ENCODE data around the gene DHRS1.

The DHRS1 gene

DNA sequence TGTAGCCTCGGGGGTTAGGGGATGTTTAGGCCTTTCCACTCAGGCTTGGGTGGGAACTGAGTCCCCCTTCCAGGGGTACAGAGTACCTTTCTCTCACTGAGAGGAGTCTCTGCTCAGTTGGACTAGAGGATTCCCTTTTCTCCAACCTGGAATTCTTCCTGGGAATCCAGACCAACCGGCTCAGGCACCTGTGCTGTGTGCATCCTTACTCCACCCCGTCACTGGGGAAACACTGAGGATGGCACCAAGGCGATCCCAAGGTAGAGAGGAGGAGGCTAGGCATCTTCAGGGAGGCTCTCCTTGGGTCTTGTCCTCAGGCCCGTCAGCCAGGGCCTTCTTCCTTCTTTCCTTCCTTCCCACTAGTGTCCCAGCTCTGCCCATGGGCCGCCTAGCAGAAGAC is 35.7 kb downstream of the DHRS1 start:
- DNase-seq (ENCODE audit: low read depth in 2 of 2), result no peak

GRCh38 chr14:24262821-24263733 is 36.5 kb downstream of the DHRS1 start, which contains the start of gene TGM1:
Gene TGM1, minus strand, starts transcription at chr14:24263177. Its CDS starts 825 bp downstream, at chr14:24262352.
- DNase-seq (ENCODE audit: low read depth in 2 of 2), result no peak

GRCh38 chr14:24261969-24262327 is 37.6 kb downstream of the DHRS1 start:
- no peak for DNase-seq (ENCODE audit: low read depth in 2 of 2)

GRCh38 chr14:24261256-24261968 is 38.2 kb downstream of the DHRS1 start:
- DNase-seq (ENCODE audit: low read depth in 2 of 2), result no peak

DNA sequence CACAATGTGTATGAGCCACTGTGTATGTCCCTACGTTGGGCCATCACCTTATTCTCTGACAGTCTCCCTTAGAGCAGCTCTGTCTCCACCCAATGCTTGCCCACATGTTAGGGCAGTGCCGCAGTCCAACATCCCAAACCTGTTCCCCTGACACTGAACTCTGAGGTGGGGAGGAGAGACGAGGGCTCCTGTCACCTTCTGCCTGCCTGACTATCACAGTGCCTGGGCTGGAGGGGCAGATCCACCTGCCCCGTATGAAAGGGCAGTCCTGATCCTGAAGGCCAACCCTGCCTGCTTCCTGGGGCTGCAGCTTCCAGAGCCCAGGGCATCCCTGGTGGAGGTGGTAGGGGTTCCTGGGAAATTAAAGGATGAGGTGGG is 38.8 kb downstream of the DHRS1 start:
- DNase-seq (ENCODE audit: low read depth in 2 of 2), result no peak

- DNase-seq (ENCODE audit: low read depth in 2 of 2), result no peak
These were observed 39.4 kb downstream of the DHRS1 start for GRCh38 chr14:24260026-24260779.

DNA sequence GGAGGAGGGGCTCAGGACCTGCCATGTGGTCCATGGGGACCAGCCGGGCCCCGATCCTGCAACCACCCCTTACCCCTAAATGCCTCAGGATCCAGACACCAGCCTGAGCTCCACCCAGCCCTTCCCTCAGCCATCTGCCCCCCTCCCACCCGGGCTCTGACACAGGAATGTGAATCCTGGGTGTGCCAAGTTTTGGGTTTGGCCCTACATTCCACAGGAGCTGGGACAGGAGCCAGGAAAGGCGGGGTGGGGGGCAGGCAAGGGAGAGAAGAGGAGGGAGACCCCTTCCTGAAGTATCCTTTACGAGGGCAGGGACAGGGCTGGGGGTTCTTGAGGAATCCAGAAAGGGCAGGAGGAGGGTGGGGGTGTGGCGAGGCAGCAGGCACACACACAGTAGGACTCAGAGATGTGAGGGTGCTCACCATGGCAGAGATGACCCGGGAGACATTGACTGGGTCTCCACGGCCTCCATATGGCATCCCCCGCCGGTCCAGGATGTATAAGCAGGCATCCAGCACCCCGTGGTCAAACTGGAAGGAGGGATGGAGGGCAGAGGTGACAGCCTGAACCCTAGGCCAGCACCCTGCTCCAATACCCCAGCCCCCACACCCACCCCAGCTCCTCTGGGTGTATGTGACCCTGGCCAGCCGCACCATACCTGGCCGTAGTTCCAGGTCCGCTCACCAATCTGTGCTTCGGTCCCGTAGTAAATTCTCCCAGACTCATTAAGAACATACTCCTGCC is 40.1 kb downstream of the DHRS1 start:
- no peak for DNase-seq (ENCODE audit: low read depth in 2 of 2)

DNA sequence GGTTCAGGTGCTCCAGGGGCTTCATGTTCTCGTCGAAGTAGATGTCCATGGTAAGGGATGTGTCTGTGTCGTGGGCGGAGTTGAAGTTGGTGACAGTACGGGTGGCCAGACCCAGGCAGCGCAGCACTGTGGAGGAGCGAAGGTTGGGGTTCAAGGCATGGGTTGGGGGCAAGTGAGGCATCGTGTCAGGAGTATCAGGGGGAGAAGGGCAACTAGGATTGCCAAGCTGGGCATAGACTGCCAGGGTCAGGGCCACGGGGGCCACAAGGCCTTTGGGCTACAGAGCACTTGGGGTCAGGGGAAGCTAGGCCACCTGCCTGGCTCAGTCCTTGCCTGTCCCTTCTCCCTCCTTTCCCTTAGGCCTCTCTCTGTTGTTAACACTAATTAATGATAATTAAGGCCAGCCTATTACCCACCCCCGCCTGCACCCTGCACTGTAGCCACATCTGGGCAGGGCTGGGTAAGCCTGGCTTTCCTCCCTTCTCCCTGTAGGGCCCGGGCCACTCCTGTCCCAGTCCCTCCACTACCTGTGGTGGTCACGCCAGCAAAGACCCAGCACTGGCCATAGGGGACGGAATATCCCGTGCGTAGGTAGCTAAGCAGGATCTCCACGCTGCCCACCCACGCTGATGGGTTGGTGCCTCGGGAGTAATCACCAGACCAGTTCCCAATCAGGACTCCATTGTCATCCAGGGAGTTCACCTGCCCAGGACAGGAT is 40.9 kb downstream of the DHRS1 start:
- DNase-seq (ENCODE audit: low read depth in 2 of 2), result no peak

GRCh38 chr14:24258119-24258518 is 41.5 kb downstream of the DHRS1 start:
- DNase-seq (ENCODE audit: low read depth in 2 of 2), result no peak

DNA sequence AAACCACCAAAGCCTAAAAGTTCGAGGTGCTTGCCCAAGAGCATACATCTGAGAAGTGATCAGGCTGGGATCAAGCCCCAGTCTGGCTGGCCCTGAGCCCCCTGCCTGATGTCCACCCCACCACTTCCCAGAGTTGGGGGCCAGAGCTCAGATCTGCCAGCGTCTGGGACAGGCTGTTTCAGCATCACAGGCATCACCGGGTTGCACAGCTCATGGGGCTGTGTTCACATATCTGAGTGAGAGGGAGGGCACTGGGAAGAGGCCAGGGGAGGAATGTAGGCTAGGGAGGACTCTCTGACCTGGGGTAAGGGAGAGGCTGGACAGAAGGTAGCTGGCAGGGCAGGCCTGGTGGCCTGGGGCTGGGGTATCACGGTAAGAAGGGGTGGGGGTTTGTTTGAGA is 42.6 kb downstream of the DHRS1 start:
- DNase-seq (ENCODE audit: low read depth in 2 of 2), result no peak

GRCh38 chr14:24255931-24256711 is 43.5 kb downstream of the DHRS1 start:
- no peak for DNase-seq (ENCODE audit: low read depth in 2 of 2)

- DNase-seq (ENCODE audit: low read depth in 2 of 2), result no peak
These were observed 44.1 kb downstream of the DHRS1 start for GRCh38 chr14:24255438-24255837.

DNA sequence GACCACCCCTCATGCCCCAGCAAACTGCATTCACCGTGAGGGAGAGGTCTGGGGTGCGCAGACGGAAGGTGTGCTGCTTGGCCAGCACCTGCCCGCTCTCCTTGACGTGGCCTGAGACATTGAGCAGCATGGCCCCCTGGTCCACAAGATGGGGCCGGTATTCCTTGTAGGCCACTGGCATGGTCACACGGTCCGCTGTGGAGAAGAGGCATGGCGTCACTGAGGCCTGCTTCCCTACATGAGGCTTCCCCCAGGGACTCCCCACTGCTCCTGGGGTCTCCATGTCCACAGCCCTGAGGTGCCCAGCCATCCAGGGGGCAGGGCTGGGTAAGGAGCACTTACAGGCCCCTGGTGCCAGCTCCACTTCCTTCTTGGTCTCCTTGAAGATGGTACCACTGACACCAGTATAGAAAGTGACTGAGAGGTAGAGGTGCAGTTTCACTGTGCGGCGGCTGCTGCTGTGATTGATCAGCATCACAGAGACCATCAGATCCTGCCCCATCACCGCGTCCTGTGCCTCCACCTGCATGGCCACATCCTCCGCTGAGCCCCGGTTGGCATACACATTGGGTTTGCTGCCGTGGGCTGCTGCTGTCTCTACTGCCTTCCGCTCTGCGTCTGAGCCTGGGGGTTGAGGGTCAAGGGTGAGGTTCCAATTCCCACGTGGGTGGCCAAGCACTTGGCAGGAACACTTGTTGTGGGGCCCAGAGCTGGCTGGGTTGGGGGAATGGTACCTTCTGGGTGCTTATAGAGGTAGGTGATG is 44.8 kb downstream of the DHRS1 start:
- no peak for DNase-seq (ENCODE audit: low read depth in 2 of 2)

DNA sequence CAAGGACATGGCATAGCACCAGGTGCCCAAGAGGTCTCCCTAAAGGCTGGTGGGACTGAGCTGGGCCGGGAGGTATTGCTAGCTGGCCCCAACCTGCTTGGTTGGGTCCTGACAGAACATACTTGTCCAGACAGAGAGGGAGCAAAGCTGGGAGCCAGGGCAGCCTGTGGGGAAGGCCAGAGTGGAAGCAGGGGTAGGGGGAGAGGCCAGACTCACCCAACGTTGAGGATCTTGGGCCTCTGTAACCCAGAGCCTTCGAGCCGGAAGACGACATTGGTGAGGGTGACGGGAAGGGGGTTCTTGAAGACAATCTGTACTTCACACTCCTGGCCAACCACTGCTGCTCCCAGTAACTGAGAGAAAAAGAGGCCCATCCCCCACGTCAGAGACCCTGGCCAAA is 45.6 kb downstream of the DHRS1 start:
- no peak for DNase-seq (ENCODE audit: low read depth in 2 of 2)

GRCh38 chr14:24252289-24253124 is 47.1 kb downstream of the DHRS1 start:
- DNase-seq (ENCODE audit: low read depth in 2 of 2), result no peak

DNA sequence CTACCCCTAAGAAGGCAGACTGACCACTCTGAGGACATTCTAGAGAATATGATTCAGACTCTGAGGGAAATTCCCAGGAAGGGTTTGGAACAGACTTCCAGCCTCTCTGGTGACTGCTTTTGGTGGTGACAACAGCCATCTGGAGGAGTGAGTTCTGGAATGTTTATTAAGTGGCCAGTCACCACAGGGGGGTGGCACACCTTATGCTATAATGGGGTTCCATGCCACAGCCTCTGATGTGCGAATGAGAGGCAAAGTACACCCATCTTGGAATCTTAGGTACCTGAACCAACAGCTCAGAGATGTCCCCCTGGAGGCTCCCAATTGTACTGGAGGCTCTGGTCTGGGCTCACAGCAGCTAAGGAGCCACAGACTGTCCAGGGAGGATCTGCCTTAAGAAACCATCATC is 47.7 kb downstream of the DHRS1 start:
- DNase-seq (ENCODE audit: low read depth in 2 of 2), result no peak

- DNase-seq (ENCODE audit: low read depth in 2 of 2), result no peak
These were observed 49.2 kb downstream of the DHRS1 start for GRCh38 chr14:24250354-24250753.

DNA sequence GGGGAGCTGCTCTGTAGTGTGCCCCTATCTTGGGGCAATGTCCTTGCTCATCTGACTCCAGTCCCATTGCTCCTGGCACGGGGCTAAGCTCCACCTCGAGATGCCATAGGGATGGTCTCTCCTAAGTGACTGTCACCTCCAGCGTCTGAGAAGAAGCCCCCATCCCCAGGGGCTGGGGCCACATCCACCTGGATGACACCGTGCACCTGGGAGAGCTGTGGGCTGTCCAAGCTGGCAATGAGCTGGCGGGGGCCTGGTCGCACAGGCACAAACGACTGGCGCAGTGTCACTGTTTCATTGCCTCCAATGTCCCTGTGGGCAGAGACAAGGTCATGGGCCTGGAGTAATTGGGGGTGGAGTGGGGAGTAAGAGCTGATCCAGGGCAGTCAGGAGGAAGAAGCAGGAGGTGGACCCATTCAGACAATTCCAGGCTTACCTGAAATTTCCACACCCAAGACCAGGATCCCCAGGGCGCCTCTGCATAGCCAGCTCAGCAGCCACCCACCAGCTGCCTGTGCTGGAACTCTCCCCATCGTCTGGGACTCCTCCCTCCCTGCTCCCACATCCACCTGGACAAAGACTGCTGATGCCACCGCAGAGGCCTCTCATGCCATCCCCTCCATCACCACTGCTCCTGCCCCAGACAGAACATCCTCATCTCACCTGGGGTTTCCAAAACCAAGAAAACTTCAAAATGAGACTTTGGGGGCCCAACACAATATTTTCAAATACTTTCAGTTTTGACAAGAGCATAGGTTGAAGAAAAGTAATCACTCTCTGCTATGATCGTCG is 50.2 kb downstream of the DHRS1 start:
- DNase-seq (ENCODE audit: low read depth in 2 of 2), result no peak

Measured in stimulated activated CD4-positive, alpha-beta T cell treated with anti-CD3 and anti-CD28 coated beads, Interleukin-15, amount 100 ng/mL, for 48 hours (primary cell).